HG02571 (cell line): ENCODE data around the gene NOX4.
"Not testable (repeated sequence)": the region's sequence is repeated elsewhere in the genome, so short reads cannot be mapped to it uniquely, and the experiment has no call there.

Source experiments
- ATAC-seq: cut with Tn5 transposase; IDR thresholded peaks from one replicate; pipeline ENCODE4 v1.9.1; 2021; ENCODE audit warnings: mild to moderate bottlenecking, moderate library complexity; ENCODE audit not compliant: unreplicated experiment

Gene NOX4

DNA sequence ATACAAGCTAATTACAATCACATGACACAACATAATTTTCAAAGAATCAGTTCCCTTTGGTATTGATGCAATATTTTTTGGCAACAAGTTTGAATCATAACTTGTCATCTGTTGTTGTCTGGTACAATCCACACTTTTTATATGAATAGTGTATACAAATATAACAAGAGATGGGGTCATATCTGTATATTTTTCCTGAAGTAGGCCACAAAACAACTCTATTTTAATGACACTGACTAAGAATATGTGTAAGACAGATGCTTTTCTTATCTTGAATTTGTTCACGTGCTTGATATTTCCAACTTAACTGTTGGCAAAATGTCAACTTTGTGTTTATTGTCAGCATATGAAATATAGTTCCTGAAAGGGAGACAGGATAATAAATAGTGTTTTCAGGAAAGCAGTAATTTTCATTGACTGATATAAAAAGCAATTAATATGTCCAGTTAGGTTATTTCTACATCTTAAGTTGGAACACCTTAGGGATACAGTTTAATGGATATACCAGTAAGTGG lies 27.9 kb downstream of the NOX4 start:
- ATAC-seq: no peak

DNA sequence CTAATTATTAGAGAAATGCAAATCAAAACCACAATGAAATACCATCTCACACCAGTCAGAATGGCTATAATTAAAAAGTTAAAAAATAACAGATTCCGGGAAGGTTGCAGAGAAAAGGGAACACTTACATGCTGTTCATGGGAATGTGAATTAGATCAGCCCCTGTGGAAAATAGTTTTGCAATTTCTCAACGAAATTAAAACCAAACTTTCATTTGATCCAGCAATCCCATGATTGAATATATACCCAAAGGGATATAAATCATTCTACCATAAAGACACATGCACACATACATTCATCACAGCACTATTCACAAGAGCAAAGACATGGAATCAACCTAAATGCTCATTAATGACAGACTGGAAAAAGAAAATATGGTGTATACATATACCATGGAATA lies 32.5 kb downstream of the NOX4 start:
- ATAC-seq: no peak

GRCh38 chr11:89457190-89457589 lies 34.0 kb downstream of the NOX4 start:
- no peak for ATAC-seq

GRCh38 chr11:89456681-89457080 lies 34.5 kb downstream of the NOX4 start:
- ATAC-seq: no peak

- no peak for ATAC-seq
These were observed 38.4 kb downstream of the NOX4 start for GRCh38 chr11:89452780-89453179.

- no peak for ATAC-seq
These were observed 43.3 kb downstream of the NOX4 start for GRCh38 chr11:89447845-89448244.

- ATAC-seq: no peak
These were observed 47.5 kb downstream of the NOX4 start for GRCh38 chr11:89443361-89444322.

DNA sequence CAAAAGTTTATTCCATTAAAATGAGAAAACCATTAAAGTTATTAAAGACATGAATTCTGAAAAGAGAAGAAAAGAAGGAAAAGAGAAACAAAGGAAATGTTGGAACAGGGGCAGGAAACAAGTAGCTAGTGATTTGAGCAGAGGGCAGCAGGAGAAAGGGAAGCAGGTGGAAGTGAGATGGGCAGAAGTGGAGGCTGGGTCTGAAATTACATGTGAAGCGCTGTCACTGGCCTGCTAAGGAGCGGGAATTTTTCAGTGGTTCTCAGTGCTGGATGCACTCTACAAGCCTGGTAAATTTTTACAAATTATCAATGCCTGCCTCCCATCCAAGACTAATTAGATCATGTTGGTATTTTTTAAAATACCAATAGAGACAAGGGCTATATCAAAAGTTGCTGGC lies 48.4 kb downstream of the NOX4 start:
- no peak for ATAC-seq

DNA sequence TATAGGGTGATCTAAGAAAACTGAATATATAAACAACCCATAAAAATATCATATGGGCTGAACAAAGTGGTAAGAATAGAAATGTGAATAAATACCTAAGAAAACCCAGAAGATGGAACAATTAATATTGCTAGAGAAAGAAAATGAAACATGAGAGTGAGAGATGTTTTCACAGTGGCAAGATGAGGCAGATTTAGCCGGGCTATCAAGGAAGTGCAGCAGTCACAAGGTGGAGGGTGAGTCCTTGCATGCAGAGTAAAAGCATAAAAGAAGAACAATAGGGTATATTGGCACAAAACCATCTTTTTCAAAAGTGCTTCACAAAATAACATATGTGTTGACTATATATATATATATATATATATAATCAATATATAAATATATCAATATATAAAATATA lies 49.6 kb downstream of the NOX4 start:
- no peak for ATAC-seq

- ATAC-seq: no peak
These were observed 53.9 kb downstream of the NOX4 start for GRCh38 chr11:89437317-89437716.

- ATAC-seq: no peak
These were observed 55.1 kb downstream of the NOX4 start for GRCh38 chr11:89436071-89436470.

DNA sequence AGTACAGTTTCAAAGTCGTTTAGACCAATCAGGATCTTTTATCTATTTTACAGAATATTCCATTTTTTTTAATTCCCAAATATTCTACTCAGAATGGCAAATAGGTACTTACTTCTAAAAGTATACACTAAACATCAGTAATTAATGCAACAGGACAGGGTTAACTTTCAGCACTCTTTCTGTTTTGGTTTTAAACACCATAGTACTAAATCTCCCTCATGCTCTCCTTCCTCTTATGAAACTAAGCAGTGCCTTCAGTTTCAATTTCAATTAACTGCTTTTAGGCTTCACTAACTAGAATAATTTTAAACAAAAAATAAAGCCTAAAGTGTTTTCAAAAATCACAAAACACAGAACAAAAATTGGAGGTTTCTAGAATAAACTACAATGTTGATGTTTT lies 57.9 kb downstream of the NOX4 start:
- ATAC-seq: no peak

DNA sequence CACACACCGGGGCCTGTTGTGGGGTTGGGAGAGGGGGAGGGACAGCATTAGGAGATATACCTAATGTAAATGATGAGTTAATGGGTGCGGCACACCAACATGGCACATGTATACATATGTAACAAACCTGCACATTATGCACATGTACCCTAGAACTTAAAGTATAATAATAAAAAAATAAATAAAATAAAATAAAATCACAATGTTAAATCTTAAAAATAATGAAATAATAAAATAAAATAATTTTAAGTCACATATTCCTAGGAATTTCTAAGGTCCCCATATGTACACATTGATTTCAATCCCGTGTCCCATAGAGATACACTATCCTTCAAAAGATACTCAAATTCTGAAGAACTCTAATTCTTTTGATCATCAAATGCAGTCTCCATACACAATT lies 59.0 kb downstream of the NOX4 start:
- not testable (repeated sequence) for ATAC-seq

GRCh38 chr11:89426501-89426900 lies 64.7 kb downstream of the NOX4 start:
- ATAC-seq: not testable (repeated sequence)

DNA sequence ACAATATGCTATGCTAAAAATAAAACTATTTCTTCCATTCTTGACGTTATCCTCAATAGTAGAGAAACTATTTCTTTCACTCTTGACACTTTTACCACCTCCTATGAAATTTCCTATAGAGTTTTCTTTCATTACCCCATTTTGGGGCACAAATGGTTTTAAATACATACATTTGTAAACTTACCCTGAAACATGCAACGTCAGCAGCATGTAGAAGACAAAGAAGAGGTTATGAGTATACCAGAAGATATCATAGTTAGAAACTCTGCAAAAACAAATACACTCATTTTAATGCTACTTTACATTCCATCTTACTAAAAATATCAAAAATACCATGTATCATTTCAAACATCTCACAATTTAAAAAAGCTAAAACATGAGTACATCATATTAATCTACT lies 69.5 kb downstream of the NOX4 start:
- ATAC-seq: no peak

DNA sequence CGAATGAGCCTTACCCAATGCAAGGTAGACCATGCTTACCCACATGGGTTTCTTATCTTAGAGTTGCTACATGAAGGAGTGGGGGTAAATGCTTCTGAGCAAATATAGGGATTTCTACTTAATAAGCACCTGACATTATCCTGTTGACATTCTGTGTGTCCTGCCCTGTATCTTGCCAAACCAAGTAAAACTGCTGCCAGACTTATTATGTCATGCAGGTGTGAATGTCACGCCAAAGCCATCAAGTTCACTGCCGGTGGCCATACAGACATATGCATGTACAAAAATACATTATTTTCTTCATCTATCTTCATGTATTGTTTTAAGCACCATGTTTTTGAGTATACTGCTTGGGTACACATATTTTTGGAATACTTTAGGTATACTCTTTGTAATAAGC lies 70.2 kb downstream of the NOX4 start:
- ATAC-seq: no peak

DNA sequence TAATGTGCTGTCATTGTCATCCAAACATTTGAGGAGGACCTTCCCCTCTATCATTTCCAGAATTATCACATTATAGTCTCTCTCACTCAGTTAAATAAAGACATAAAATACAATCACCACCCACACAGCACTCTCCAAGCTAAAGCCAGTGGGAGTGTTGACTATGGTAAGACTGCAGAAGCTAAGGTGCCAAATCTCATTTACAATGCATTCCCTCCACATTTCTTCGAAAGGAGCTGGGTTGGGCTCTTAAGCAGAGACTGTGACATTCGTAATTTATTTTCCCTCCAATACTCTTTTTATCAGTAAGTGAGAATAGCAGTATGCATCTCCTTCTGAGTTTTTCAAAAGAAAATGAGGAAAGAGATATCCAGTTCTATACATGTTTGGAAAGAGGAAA lies 74.2 kb downstream of the NOX4 start:
- ATAC-seq: no peak

DNA sequence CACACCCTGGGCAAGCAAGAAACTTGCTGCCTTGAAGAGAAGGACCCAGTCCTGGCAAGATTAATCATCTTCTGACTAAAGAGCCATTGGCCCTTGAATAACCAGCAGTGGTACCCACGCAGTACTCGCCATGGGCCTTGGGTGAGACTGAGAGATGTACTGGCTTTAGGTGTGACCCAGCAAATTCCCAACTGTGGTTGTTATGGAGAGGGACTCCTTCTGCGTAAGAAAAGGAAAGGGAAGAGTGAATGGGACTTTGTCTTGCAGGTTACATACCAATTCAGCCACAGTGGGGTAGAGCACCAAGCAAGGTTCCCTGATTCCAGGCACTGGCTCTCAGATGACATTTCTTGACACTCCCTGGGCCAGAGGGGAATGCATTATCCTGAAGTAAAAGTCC lies 80.1 kb downstream of the NOX4 start:
- ATAC-seq: not testable (repeated sequence)

GRCh38 chr11:89410666-89411065 lies 80.5 kb downstream of the NOX4 start:
- ATAC-seq: not testable (repeated sequence)

DNA sequence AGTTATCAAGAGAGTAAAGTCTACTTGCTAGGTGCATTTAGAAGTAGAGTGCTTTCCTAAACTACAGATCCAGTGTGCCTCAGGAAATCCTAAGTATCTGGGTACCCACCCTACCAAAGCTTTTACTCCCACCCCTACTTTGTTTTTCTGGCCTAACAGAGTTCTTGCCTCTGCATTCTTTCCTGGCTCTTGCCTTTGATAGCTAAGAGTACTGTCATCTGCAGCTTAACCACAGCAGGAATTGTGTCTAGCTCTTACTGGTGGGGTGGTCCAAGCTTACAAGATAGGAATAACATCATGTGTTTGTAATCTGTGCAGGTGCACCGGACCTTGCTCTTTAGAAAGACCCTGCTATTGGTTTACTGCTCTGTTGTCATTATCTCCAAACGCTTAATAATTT lies 82.7 kb downstream of the NOX4 start:
- not testable (repeated sequence) for ATAC-seq

GRCh38 chr11:89405629-89406028 lies 85.5 kb downstream of the NOX4 start:
- no peak for ATAC-seq

DNA sequence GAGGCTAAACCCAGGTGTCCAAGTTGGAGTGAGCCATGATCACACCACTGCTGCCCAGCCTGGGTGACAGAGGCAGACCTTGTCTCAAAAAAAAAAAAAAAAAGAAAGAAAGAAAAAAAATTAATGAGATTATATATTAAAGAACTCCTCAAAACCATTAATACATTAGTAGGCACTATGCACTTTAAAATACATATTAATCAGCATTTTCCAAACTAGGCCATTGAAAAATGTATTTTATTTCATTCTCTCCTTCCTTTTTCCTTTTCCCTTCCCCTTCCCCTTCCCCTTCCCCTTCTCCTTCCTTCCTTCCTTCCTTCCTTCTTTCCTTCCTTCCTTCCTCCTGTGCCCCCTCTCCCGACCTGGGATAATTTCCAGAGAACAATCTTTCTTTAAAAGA lies 99.5 kb downstream of the NOX4 start:
- not testable (repeated sequence) for ATAC-seq
